NB4 (cell line): Measurements from ENCODE around the gene SLC30A1.

Experiments used
- CTCF ChIP-seq: IDR thresholded peaks from one replicate; pipeline ENCODE4 v1.5.1; 2012; ENCODE audit warnings: low read depth, low read length
- MAX ChIP-seq: IDR thresholded peaks from 2 replicates; pipeline ENCODE4 v1.6.1; 2011; ENCODE audit warnings: low read depth, low read length
- MYC ChIP-seq: IDR thresholded peaks from 2 replicates; pipeline ENCODE4 v1.6.1; 2011; ENCODE audit warnings: low read depth, low read length
- POLR2A ChIP-seq: IDR thresholded peaks from 2 replicates; pipeline ENCODE4 v1.6.1; 2011; ENCODE audit warnings: mild to moderate bottlenecking; ENCODE audit not compliant: insufficient read length; ENCODE audit errors: extremely low read depth

GRCh38 chr1:211580303-211580687, 1.3 kb upstream of the SLC30A1 start:
- no peak for TF ChIP-seq CTCF
- no peak for TF ChIP-seq POLR2A
- no peak for TF ChIP-seq MAX
- TF ChIP-seq MYC, result no peak
